Activated T-cell treated with anti-CD3 and anti-CD28 coated beads, Interleukin-2, amount 50 U/mL, for 24 hours (primary cell): ENCODE data around the gene SLC37A4.
A peak's percentile ranks its signal among the peaks of the same experiment; 100 is the strongest.
"Not testable (repeated sequence)": the region's sequence is repeated elsewhere in the genome, so short reads cannot be mapped to it uniquely, and the experiment has no call there.

Experiments used
- DNase-seq: peaks from one replicate; pipeline ENCODE4 v3.0.0-alpha.2; 2020
- H3K27ac Mint-ChIP-seq: 2 replicates; pipeline ENCODE4 v1.8.0; 2020; ENCODE audit warnings: mild to moderate bottlenecking, mixed read lengths
- H3K27me3 Mint-ChIP-seq: 2 replicates; pipeline ENCODE4 v1.8.0; 2020; ENCODE audit warnings: mixed read lengths
- H3K36me3 Mint-ChIP-seq: 2 replicates; pipeline ENCODE4 v1.8.0; 2020; ENCODE audit warnings: low read depth, mixed read lengths
- H3K4me1 Mint-ChIP-seq: 2 replicates; pipeline ENCODE4 v1.8.0; 2020; ENCODE audit warnings: low read depth, mixed read lengths
- H3K4me3 Mint-ChIP-seq: 2 replicates; pipeline ENCODE4 v1.8.0; 2020; ENCODE audit warnings: mild to moderate bottlenecking, moderate library complexity, mixed read lengths
- H3K9me3 Mint-ChIP-seq: 2 replicates; pipeline ENCODE4 v1.8.0; 2020; ENCODE audit warnings: mixed read lengths

Gene SLC37A4

DNA sequence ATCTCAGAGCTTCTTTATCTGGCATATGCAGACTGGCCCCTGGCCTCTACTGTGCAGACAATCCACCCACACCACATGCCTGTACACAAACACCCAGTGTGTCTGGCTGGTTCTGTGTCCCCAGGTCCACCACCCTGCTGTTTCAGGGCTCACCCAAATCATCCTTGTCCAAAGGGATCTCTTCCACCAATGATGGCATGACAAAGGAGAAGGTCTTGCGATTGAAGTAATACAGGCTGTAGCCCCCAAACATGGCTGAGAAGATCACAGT lies 1.7 kb downstream of the SLC37A4 start:
- Mint-ChIP-seq H3K36me3 (peaks cover 60% of the 10 kb centered on the region), H3K9me3 (no peaks in the 10 kb centered on the region), H3K4me3 (peak overlapping the region; percentile 85), H3K27ac (peak overlapping the region; percentile 91), H3K27me3 (no peaks in the 10 kb centered on the region), H3K4me1 (peaks cover 33% of the 10 kb centered on the region)
- no peak for DNase-seq

DNA sequence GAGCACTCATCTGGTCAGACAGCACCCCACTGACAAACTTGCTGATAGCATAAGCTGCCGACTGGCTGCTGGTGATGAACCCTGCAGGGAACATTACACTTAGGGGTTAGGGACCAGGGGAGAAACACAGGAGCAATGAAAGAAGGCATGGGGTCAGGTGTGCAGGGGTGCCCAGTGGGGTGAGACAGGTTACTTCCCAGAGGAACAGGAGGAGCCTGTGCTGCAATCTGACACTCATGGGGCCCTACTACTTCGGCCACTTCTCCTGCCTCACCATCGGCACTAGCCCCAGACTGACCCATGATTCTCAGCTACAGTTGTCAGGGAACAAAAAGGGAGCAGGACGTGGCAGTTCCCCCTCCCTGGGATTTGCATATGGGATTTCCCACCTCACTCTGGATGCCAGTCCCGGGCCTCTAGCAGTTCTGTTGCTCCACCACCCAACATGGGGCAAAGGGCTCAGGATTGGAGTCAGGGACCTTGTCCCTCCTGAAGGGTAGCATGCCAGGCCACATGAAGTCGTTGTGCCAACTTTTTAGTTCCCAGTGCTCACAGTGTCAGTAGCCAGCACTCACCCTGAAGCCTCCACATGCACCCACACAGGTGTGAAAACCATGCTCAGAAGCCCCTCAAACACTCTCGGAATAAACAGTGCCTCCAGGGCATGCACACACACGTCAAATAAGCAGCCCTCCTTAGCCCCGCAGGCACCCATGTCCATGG lies 2.2 kb downstream of the SLC37A4 start:
- Mint-ChIP-seq H3K9me3 (no peaks in the 10 kb centered on the region), H3K27me3 (no peaks in the 10 kb centered on the region), H3K4me1 (peaks cover 37% of the 10 kb centered on the region), H3K4me3 (peak overlapping the region; percentile 85), H3K36me3 (peaks cover 65% of the 10 kb centered on the region), H3K27ac (peak overlapping the region; percentile 91)
- DNase-seq, result no peak

- Mint-ChIP-seq H3K9me3 (no peaks in the 10 kb centered on the region), H3K36me3 (peaks cover 71% of the 10 kb centered on the region), H3K27me3 (no peaks in the 10 kb centered on the region), H3K4me1 (peaks cover 42% of the 10 kb centered on the region), H3K27ac (no peak overlapping the region), H3K4me3 (no peak overlapping the region)
- DNase-seq, result no peak
Observed at GRCh38 chr11:119027561-119028345, 2.9 kb downstream of the SLC37A4 start.

DNA sequence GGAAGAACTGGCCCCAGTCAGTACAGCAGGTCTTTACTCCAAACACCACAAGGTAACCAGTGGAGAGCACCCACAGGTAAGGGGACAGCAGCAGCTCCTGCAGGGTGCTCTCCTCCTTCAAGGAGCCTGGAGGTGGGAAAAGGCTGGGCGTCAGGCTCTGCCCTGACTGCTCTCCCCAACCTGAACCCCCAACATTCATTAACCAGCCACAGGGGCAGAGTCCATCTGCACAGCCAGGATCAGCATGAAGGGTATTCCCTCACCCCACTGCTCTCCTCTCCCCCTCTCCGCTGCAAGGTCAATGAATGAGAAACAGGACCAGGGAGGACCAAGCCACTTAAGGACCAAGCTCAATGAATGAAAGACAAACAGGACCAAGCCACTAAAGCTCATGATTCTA lies 3.7 kb downstream of the SLC37A4 start:
- peaks cover 78% of the 10 kb centered on the region for H3K36me3 Mint-ChIP-seq
- no peaks in the 10 kb centered on the region for H3K27me3 Mint-ChIP-seq
- DNase-seq, result no peak
- H3K4me1 Mint-ChIP-seq, result peaks cover 44% of the 10 kb centered on the region
- H3K27ac Mint-ChIP-seq, result no peak overlapping the region
- no peak overlapping the region for H3K4me3 Mint-ChIP-seq
- H3K9me3 Mint-ChIP-seq, result no peaks in the 10 kb centered on the region

DNA sequence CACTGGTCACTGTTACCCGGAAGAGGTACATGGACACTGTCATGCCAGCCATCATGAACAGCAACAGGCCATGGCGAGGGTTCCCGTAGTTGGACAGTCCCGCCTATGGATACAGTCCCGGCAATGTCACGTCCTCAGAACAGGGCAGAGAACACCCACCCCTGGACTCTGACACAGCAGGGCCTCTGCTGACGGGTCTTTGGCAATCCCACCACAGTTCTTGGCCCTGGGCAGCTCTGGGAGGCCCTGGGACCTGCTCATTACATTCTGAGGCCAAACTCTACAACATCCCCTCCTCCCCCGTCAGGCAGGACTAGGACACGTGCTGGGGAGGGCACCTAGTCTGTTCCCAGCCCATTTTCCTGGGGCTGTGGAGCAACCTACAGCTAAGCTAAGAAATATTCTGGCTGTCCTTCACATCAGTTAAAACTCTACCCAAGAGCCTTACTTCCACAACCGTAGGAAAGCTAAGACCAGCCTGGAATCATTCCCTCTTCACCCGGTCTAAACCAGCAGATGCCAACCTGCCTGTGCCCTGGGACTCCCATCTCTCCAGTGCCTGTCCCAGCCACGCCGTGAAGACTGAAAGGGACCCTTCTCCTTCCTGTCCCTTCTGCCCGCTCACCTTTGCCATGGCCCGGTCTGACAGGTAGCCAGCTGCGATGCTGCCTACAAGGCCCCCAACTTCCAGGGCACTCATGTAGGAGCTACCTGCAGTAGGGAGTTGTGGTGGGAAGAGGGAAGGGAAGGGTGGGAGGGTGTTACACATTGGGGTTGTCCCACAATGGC lies 4.5 kb downstream of the SLC37A4 start:
- H3K4me3 Mint-ChIP-seq, result no peak overlapping the region
- H3K27ac Mint-ChIP-seq, result peak overlapping the region; percentile 63
- no peak for DNase-seq
- peaks cover 86% of the 10 kb centered on the region for H3K36me3 Mint-ChIP-seq
- H3K27me3 Mint-ChIP-seq, result no peaks in the 10 kb centered on the region
- H3K9me3 Mint-ChIP-seq, result no peaks in the 10 kb centered on the region
- H3K4me1 Mint-ChIP-seq, result peaks cover 49% of the 10 kb centered on the region

DNA sequence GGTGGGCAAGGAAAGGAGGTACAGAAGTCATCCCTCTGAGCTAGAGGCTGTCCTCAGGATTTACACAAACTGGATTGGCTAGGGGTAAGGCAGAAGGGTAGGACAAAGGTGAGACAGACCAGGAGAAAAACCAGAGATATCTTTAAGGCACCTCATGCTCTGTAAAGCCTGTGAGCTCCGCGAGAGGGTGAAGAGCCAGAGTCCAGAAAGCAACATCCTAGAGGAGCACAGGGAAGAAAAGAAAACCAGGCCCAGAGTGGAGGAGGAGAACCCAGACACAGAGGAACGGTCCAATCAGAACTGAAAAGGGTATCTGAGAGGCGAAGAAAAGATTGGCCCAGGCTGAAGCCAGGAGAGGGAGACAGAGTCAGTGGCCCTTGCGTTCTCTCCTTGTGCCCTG lies 5.1 kb downstream of the SLC37A4 start:
- peaks cover 51% of the 10 kb centered on the region for H3K4me1 Mint-ChIP-seq

GRCh38 chr11:119025099-119025473 lies 5.6 kb downstream of the SLC37A4 start:
- H3K27ac Mint-ChIP-seq, result peak overlapping the region; percentile 63

More for the DNA sequence above, 5.1 kb downstream of the SLC37A4 start:
- no peaks in the 10 kb centered on the region for H3K27me3 Mint-ChIP-seq
- H3K27ac Mint-ChIP-seq, result peak overlapping the region; percentile 63
- DNase-seq, result no peak
- H3K4me3 Mint-ChIP-seq, result no peak overlapping the region
- peaks cover 91% of the 10 kb centered on the region for H3K36me3 Mint-ChIP-seq
- no peaks in the 10 kb centered on the region for H3K9me3 Mint-ChIP-seq

GRCh38 chr11:119024430-119025098 lies 6.1 kb downstream of the SLC37A4 start:
- H3K27me3 Mint-ChIP-seq, result no peaks in the 10 kb centered on the region
- no peaks in the 10 kb centered on the region for H3K9me3 Mint-ChIP-seq
- H3K4me1 Mint-ChIP-seq, result peaks cover 56% of the 10 kb centered on the region
- no peak overlapping the region for H3K4me3 Mint-ChIP-seq
- peak overlapping the region; percentile 63 for H3K27ac Mint-ChIP-seq
- H3K36me3 Mint-ChIP-seq, result peaks cover 95% of the 10 kb centered on the region
- no peak for DNase-seq

More at GRCh38 chr11:119025099-119025473, 5.6 kb downstream of the SLC37A4 start:
- Mint-ChIP-seq H3K4me1 (peaks cover 55% of the 10 kb centered on the region), H3K4me3 (no peak overlapping the region), H3K27me3 (no peaks in the 10 kb centered on the region), H3K9me3 (no peaks in the 10 kb centered on the region), H3K36me3 (peaks cover 94% of the 10 kb centered on the region)
- DNase-seq, result no peak

DNA sequence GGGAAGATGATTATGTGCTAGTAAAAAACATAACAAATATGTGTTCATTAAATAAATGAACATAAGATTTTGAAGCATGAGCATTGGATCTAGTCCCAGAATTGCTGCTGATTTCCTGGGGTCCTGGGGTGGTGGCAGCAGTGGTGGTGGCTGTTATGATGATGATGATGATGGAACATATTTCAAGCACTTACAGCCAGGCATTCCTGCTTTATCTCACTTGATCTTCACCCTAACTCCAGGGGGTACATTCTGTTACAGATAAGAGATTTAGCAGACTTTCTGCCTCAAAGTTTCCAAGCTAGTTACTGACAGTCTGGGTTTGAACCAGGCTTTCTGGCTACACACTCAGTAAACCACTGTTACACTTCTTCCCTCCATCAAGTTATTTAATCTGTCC lies 6.9 kb downstream of the SLC37A4 start:
- Mint-ChIP-seq H3K4me1 (peaks cover 49% of the 10 kb centered on the region), H3K9me3 (no peaks in the 10 kb centered on the region), H3K4me3 (no peak overlapping the region), H3K27ac (peak overlapping the region; percentile 62), H3K36me3 (peaks cover 94% of the 10 kb centered on the region), H3K27me3 (no peaks in the 10 kb centered on the region)
- no peak for DNase-seq

GRCh38 chr11:119021631-119022030 lies 9.0 kb downstream of the SLC37A4 start:
- Mint-ChIP-seq H3K27me3 (no peaks in the 10 kb centered on the region), H3K27ac (peak overlapping the region; percentile 79), H3K4me1 (peaks cover 44% of the 10 kb centered on the region), H3K4me3 (peak overlapping the region; percentile 95), H3K36me3 (peaks cover 96% of the 10 kb centered on the region), H3K9me3 (no peaks in the 10 kb centered on the region)
- no peak for DNase-seq

- Mint-ChIP-seq H3K27me3 (no peaks in the 10 kb centered on the region), H3K4me3 (peak overlapping the region; percentile 95), H3K9me3 (no peaks in the 10 kb centered on the region), H3K36me3 (peaks cover 96% of the 10 kb centered on the region), H3K27ac (peak overlapping the region; percentile 100), H3K4me1 (peaks cover 61% of the 10 kb centered on the region)
- no peak for DNase-seq
Observed at GRCh38 chr11:119019996-119020395, 10.7 kb downstream of the SLC37A4 start.

- Mint-ChIP-seq H3K4me1 (peaks cover 59% of the 10 kb centered on the region), H3K4me3 (peak within 1 kb of the TSS; percentile 95), H3K9me3 (no peaks in the 10 kb centered on the region)
Observed at GRCh38 chr11:119018074-119018938, 12.4 kb downstream of the SLC37A4 start, which contains the start of the genes RPS25 and TRAPPC4. Gene RPS25 (minus strand): TSS chr11:119018343. CDS start chr11:119018284, 59 bp downstream. Gene TRAPPC4 (plus strand): TSS chr11:119018766. CDS start chr11:119018796, 30 bp downstream.

DNA sequence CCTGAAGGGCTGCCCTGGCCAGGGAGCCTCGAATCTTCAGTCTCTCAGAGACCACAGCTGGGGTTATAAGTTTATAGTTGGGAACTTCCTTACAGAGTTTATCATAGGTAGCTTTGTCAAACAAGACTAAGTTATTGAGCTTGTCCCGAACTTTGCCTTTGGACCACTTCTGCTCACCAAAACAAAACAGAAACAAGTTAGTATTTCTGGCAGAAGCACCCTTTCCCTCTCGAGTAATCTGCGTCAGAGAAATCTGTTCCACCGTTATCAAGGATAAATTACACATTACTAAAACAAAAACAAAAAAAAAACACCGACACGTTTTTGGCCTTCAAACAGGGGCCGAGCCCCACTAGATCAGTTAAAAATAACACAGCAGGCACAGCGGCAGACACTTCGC lies 13.3 kb downstream of the SLC37A4 start:
- not testable (repeated sequence) for H3K9me3 Mint-ChIP-seq, DNase-seq, H3K27me3 Mint-ChIP-seq
- H3K36me3 Mint-ChIP-seq, result peaks cover 99% of the 10 kb centered on the region
- H3K27ac Mint-ChIP-seq, result peak overlapping the region; percentile 100
- peaks cover 56% of the 10 kb centered on the region for H3K4me1 Mint-ChIP-seq
- peak overlapping the region; percentile 95 for H3K4me3 Mint-ChIP-seq

More at GRCh38 chr11:119018074-119018938, 12.4 kb downstream of the SLC37A4 start, which contains the start of the genes RPS25 and TRAPPC4:
- peaks cover 96% of the 10 kb centered on the region for H3K36me3 Mint-ChIP-seq
- DNase-seq, result peak; percentile 94
- H3K27ac Mint-ChIP-seq, result peak within 1 kb of the TSS; percentile 100
- no peaks in the 10 kb centered on the region for H3K27me3 Mint-ChIP-seq
